Adrenal gland (tissue), 12 donors: ENCODE results near the gene ABCA4. TPM values are rescaled to one million over a fixed set of nuclear protein-coding genes. Genes with fewer than 3 reads are reported as not detected.

Experiments
- DNase-seq, 7 donors: peaks; one replicate each; pipeline ENCODE4 v3.0.0-alpha.2; 2019 to 2020
- H3K27ac ChIP-seq, 5 donors: fragments of 200-600 bp; sonication (generic) in 4 of 5; 1 replicate in 3 of 5; 2 replicates in 2 of 5; pipeline versions ENCODE4 v1.5.1 to v1.8.0; 2016 to 2020; ENCODE audit warnings: mild to moderate bottlenecking in 1 of 5
- H3K27me3 ChIP-seq: fragments of 200-600 bp; 2 replicates; pipeline ENCODE4 v1.8.0; 2021
- H3K36me3 ChIP-seq, 2 donors: fragments of 200-600 bp; replicated peaks in 1 of 2; 1 replicate in 1 of 2; 2 replicates in 1 of 2; pipeline versions ENCODE4 v1.5.1 to v1.8.0; 2018 to 2022
- H3K4me1 ChIP-seq, 2 donors: fragments of 200-600 bp; replicated peaks in 1 of 2; 1 replicate in 1 of 2; 2 replicates in 1 of 2; pipeline versions ENCODE4 v1.5.1 to v1.8.0; 2018 to 2021
- H3K4me3 ChIP-seq, 4 donors: fragments of 200-600 bp; sonication (generic) in 3 of 4; one replicate each; pipeline ENCODE4 v1.5.1; 2016 to 2018
- H3K9me3 ChIP-seq, 3 donors: fragments of 200-600 bp; sonication (generic) in 1 of 3; replicated peaks in 1 of 3; 1 replicate in 2 of 3; 2 replicates in 1 of 3; pipeline versions ENCODE4 v1.5.1 to v1.8.0; 2016 to 2021
- CTCF ChIP-seq, 6 experiments: fragments of 450-650 bp in 4 of 6; fragments of 200-600 bp in 2 of 6; sonication (generic) in 1 of 6; IDR thresholded peaks; 1 replicate in 5 of 6; 2 replicates in 1 of 6; pipeline versions ENCODE4 v1.5.1 to v1.8.0; 2016 to 2021; ENCODE audit warnings: antibody characterized with exemption in 6 of 6, mild to moderate bottlenecking in 2 of 6, moderate library complexity in 1 of 6
- POLR2A ChIP-seq, 2 donors: fragments of 450-650 bp; IDR thresholded peaks; one replicate each; pipeline ENCODE4 v1.6.1; 2017; ENCODE audit warnings: antibody characterized with exemption in 2 of 2, mild to moderate bottlenecking in 2 of 2, moderate library complexity in 1 of 2
- WGBS, 4 donors: extraction: QIAGEN DNeasy Blood & Tissue Kit in 2 of 4; methylation state at CpG; one replicate each; pipeline versions ENCODE4 v1.1.5 to v1.1.7; 2013 to 2017; 5-methylcytosine and 5-hydroxymethylcytosine counted together
- intact Hi-C, 2 donors: fragments of 100-400 bp; cut with DNase I; formaldehyde crosslinking; loops; one replicate each; pipeline versions ENCODE4 v1.14.1 to v1.15.0; 2022 to 2023
- polyA plus RNA-seq, 3 donors: library from polyadenylated mRNA; stranded (reverse); fragments of 200-250 nt in 2 of 3; fragments of 350-450 nt in 1 of 3; fragmentation: Illumina TruSeq in 1 of 3; extraction: RNeasy Lipid Tissue Mini Kit (QIAGEN cat#74804) in 1 of 3; gene quantifications; one replicate each; pipeline ENCODE4 v1.2.3, GENCODE V29; 2013 to 2014
- total RNA-seq, 9 donors: library from RNA; depleted of rRNA in 4 of 9; stranded (reverse); fragments of >200 nt in 4 of 9; fragments of 120-200 nt in 1 of 9; fragmentation: NEBNext Ultra II Directional in 1 of 9; extraction: Animal tissue kit (Norgen Biotek cat#: 25700) in 1 of 9; gene quantifications; one replicate each; pipeline versions ENCODE4 v1.1.0 to v1.2.4, GENCODE V29; 2013 to 2023
- donor health status: healthy with polysubstance abuse.
- donor health status: Bipolar disorder and iron deficiency.
- donor health status: DM: yes; HTN: yes; CAD: no.
- donor health status: DM: no; HTN: no; CAD: no.
- donor health status: DM: no; HTN: no; CAD: no.
- donor health status: DM: yes; HTN: yes; CAD: no.

ABCA4 gene
- total and polyA plus RNA-seq, 12 donors: 0.04 to 1.9 (median 0.14) TPM; not detected in 1

GRCh38 chr1:94031591-94031990, 89.4 kb downstream of the ABCA4 start:
- Histone ChIP-seq H3K9me3 (no peaks in the 10 kb centered on the region), H3K27ac (no peak overlapping the region), H3K4me1 (peaks cover 0 to 3% of the 10 kb centered on the region in 2 donors), H3K27me3 (no peaks in the 10 kb centered on the region), H3K36me3 (no peaks in the 10 kb centered on the region), H3K4me3 (no peak overlapping the region)
- TF ChIP-seq POLR2A (IDR thresholded peaks at IDR 0.05) (no peak), CTCF (IDR thresholded peaks at IDR 0.05) (no peak)
- no peak for DNase-seq
- intact Hi-C loops: no loop called here
- 82 to 90% (median 89%) methylated on average over 8 to 9 of the region's 9 CpGs for WGBS, 4 donors

- Histone ChIP-seq H3K9me3 (no peaks in the 10 kb centered on the region), H3K4me1 (peaks cover 0 to 5% of the 10 kb centered on the region in 2 donors), H3K36me3 (no peaks in the 10 kb centered on the region), H3K4me3 (no peak overlapping the region), H3K27ac (no peak overlapping the region), H3K27me3 (no peaks in the 10 kb centered on the region)
- no peak for DNase-seq
- intact Hi-C loops: no loop called here
- 82 to 83% (median 83%) methylated on average over 4 of the region's 4 CpGs for WGBS, 4 donors
- TF ChIP-seq CTCF (IDR thresholded peaks at IDR 0.05) (no peak), POLR2A (IDR thresholded peaks at IDR 0.05) (no peak)
These were observed 89.8 kb downstream of the ABCA4 start for GRCh38 chr1:94031154-94031553.

GRCh38 chr1:94029130-94029993, 91.6 kb downstream of the ABCA4 start:
- H3K9me3 ChIP-seq: no peaks in the 10 kb centered on the region

More at GRCh38 chr1:94029130-94029993, 91.6 kb downstream of the ABCA4 start:
- intact Hi-C loops: no loop called here
- Histone ChIP-seq H3K4me1 (peaks cover 0 to 5% of the 10 kb centered on the region in 2 donors), H3K27me3 (no peaks in the 10 kb centered on the region), H3K36me3 (no peaks in the 10 kb centered on the region), H3K27ac (no peak overlapping the region), H3K4me3 (no peak overlapping the region)
- TF ChIP-seq POLR2A (IDR thresholded peaks at IDR 0.05) (no peak), CTCF (IDR thresholded peaks at IDR 0.05) (no peak)
- DNase-seq: no peak
- 69 to 83% (median 79%) methylated on average over 4 to 6 of the region's 6 CpGs for WGBS, 4 donors
